HG03439 (cell line): ENCODE data around the gene ARSG.
"Not testable (repeated sequence)": the region's sequence is repeated elsewhere in the genome, so short reads cannot be mapped to it uniquely, and the experiment has no call there.

Source experiments
- ATAC-seq: cut with Tn5 transposase; IDR thresholded peaks from one replicate; pipeline ENCODE4 v1.9.1; 2021; ENCODE audit warnings: mild to moderate bottlenecking, moderate library complexity; ENCODE audit not compliant: unreplicated experiment

The ARSG gene

GRCh38 chr17:68276339-68276738, 15.0 kb upstream of the ARSG start:
- not testable (repeated sequence) for ATAC-seq

- no peak for ATAC-seq
These were observed 13.5 kb upstream of the ARSG start for GRCh38 chr17:68277807-68278206.

GRCh38 chr17:68281965-68282364, 9.3 kb upstream of the ARSG start:
- ATAC-seq, result not testable (repeated sequence)

- no peak for ATAC-seq
These were observed 2.9 kb upstream of the ARSG start for GRCh38 chr17:68288375-68288774.

DNA sequence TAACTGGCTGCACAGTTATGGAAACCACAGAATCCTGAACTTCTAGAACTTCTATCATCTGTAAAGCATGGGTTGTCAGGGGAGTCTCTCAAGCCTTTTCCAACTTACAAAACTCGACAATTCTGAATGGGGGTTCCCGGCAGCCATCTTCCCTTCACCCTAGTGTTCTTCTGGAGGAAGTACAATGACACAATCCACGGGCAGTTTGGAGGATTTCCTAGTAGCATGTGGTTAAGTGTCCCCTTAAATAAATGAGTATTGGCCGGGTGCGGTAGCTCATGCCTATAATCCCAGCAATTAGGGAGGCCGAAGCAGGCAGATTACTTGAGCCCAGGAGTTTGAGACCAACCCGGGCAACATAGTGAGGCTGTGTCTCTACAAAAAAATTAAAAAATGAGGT, 2.5 kb upstream of the ARSG start:
- no peak for ATAC-seq

DNA sequence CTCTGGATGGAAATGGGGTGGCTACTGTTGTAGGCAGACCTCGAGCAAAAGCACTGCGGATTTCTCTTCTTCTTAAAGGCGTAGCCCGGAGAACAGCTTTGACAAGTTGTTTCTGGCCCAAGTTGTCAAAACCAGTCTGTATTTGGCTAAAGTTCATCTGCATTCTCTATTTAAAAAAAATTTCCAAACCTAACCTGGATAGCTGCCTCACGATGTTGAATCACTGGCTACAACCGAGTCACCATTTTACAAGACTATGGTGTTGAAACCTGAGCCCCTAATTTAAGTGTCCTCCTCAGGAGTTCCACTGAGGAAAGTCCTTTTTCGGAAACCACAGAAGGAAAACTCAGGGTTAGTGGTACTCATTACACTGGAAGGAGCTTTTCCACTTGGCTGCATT, 1.8 kb upstream of the ARSG start:
- no peak for ATAC-seq

DNA sequence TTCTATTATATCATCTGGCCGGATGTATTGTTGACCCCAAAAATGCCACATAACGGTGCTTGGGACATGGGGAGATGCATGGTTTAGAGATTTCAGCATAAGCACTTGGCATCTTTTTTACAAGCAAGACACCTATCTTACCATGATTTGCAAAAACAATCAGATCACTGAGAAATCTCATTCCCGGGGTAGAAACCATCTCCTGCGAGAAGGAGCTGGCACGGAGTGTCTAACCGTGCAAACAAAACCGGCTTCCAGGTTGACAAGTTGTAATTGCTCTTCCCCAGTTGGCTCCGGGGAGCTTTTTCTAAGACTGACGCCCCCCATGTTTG, 1.4 kb upstream of the ARSG start:
- no peak for ATAC-seq

DNA sequence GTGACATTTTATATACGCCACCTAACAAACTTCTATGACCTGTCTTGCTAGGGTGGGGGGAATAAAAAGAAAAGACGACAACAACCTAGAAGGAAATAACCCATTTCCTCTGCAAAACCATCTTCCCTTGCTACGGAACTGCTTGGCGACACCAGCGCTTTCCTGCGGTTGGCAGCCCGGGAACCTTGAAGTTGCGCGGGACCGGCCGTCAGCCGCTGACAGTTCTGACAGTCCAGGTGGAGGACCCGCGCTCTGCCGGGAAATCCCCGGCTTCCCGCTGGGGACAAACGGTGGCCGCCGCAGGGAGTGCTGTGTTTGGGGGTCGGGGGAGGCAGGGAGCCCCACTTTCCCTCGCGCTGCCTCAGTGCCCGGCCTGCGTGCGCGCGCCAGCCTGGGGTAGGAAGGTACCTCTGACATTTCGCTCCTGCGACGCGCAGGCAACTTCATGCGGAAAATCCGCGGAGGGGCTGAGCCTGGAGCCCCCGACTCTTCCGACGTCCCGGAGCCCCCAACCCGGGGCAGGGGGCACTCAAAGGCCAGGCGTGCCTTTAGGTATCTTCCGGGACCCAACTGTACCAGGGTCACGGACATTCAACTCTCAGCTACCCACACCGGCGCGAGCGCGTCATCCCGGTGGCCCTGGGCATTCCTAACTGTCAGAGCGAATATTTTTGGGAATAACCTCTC, 884 bp upstream of the ARSG start:
- no peak for ATAC-seq

- peak; percentile 62 for ATAC-seq
These were observed 767 bp downstream of the ARSG start for GRCh38 chr17:68291836-68292688.

DNA sequence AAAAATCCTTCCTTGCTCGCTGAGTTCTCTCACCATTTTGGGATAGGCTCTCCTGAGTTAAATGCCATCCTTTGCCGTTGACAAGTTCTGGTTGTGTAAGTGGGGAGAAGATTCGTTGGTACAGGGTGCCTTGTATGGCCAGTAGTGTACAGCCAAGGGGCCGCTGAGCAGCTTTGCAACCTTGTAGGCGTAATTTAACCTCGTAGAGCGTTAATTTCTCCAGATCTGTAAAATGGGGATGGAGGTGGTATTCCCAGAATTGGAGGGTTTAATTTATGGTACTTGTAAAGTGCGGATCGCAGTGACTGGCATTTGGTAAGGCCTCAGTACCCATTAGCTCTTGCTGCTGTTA, 1.4 kb downstream of the ARSG start:
- no peak for ATAC-seq

DNA sequence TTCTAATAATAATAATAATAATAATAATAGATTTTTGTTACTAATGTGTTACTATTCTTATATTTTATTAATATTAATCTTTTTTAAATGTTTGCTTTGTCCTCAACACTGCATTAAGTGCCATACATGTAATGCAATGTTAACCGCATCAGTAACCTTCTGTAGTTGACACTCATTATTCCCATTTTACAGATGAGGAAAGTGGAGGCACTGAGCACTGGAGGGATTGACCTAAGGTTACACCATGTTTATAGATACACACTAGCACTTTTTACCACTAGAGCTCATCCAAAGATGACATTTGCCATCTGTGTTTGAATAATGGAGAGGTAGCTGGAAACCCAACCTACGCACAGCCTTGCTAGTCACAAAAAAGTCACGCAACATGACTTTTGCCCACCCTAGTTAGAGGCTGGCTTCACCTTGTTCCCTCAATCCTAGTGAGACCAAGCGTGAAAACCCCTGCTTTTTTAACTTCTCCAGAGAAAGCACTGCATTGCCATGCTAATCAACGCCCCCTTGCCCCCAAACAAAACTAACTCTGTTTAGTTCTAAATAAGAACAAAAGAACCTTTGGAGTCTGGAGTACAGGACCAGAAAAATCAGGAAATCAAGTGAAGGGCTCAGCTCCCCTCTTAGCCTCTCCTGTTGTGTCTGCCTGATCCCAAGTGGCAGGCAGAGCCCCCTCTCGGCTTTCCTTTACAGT, 2.3 kb downstream of the ARSG start:
- no peak for ATAC-seq

DNA sequence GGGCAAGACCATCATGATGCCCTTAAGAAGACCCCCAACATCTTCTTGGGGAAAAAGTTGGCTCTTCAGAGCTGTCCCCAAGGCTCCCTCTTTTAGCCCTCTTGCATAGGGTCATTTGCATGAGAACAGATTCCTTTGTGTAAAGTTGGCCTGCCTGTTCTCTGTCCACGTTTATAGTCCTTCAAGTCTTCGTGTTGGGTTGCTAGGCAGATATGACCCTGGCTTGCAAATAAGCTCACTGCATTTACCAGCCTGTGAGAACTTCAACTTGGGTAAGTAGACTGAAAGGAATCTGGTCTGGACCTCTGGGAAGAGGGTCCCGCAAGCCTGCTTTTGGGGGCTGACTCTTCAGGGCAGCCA, 2.9 kb downstream of the ARSG start:
- no peak for ATAC-seq

DNA sequence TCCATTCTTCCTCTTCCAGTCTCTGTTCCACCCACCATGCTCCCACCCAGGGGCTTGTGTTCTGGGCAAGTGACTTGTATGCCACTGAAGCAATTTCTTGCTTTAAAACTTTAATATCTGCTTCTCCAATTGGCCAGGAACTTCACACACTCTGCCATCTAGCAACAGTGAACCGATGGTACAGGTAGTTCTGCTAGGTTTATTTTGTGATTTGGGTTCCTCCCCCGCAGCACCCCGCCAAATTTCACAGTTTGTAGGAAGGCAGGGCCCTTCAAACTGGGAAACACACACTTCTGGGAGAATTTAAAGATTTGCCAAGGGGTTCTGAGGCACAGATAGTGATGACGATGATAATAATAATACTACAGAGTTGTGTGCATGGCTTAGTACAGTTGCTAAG, 3.3 kb downstream of the ARSG start:
- ATAC-seq, result no peak

GRCh38 chr17:68295086-68295485, 3.8 kb downstream of the ARSG start:
- ATAC-seq, result no peak

DNA sequence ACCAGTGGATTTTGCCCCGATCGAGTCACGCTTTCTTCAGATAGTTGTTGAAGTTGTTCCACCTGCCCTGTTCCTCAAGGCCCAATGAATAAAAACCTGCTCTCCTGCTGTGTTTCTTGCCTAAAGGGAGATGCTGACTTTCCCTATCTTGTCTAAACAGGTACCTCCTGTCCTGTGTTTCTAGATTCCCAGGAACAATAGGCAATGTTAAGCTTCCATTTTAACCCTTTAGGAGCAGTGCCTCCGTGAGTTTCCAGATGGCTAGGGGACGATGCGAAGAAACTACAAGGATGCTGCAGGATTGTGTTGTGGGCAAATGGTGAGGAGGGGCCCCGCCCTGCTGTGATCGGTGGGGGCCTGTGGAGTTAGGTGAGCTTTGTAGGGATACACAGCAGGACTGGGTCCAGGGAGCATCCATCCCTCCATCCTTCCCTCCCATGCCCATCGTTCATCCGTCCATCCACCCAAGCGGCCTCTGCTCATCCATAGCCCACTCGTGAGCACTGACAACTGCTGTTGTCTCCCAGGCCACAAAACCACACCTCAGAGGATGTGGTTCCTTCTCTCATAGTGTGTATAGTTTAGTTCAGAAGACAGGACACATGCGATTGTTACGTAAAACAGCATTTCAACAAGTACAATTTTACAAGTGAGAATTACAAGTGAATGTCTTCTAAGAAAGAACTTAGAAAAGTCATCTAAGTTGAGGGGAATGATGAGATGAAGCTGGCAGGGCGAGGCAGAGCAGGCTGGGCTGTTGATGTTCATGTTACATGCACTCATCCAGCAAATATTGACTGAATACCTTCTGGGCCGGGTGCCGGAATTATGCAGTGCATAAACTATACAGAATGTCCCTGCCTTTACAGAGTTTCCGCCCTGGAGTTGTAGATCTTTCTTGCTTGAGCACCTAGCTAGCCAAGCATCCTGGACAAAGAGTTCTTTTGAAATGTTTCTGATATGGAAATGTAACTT, 5.2 kb downstream of the ARSG start:
- ATAC-seq, result no peak

GRCh38 chr17:68297195-68297594, 5.9 kb downstream of the ARSG start:
- ATAC-seq, result no peak

DNA sequence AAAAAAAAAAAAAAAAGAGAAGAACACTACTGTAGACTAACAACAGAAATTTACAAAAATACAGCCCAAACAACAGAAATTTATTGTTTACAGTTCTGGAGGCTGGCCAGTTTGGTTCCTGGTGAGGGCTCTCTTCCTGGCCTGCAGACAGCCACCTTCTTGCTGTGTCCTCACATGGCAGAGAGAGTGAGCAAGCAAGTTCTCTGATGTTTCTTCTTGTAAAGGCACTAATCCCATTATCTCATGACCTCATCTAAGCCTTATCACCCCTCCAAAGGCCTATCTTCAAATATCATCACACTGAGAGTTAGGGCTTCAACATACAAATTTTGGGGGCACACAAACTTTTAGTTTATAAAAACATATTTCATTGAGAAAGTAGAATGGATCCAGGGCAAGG, 7.3 kb downstream of the ARSG start:
- ATAC-seq, result no peak

DNA sequence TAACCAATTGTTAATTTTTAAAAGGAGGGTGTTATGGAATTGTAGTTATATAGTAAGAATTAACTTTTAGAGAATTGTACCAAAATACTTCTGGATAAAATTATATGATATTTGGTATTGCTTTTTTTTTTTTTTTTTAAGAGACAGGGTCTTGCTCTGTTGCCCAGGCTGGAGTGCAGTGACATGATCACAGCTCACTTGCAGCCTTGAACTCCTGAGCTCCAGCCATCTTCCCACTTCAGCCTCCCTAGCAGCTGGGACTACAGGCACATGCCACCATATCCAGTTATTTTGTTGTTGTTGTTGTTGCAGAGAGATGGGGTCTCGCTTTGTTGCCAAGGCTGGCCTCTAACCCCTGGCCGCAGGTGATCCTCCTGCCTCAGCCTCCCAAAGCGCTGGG, 8.5 kb downstream of the ARSG start:
- no peak for ATAC-seq

DNA sequence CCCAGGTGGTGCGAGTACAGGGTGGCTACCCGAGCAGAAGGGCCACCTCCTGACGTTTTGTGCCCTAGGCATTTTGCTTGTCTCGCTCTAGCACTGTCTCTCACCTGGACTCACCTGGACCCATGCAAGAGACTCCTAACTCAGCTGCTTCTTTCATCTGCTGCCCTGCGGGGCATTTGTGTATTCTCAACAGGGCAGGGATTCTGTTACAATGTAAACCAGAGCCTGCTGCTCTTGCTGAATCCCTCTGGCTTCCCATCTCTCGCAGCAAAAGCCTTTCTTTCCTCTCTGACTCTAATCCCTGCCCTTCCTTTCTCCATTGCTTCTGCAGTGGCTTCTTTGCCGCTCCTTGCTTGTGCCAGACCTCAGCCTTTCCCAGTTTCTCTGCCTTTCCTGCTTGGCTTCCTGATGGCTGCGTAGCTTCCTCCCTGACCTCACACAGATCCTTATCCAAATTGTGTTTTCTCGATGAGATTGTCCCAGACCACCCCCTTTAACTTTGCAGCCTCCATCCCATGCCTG, 10.2 kb downstream of the ARSG start:
- no peak for ATAC-seq

DNA sequence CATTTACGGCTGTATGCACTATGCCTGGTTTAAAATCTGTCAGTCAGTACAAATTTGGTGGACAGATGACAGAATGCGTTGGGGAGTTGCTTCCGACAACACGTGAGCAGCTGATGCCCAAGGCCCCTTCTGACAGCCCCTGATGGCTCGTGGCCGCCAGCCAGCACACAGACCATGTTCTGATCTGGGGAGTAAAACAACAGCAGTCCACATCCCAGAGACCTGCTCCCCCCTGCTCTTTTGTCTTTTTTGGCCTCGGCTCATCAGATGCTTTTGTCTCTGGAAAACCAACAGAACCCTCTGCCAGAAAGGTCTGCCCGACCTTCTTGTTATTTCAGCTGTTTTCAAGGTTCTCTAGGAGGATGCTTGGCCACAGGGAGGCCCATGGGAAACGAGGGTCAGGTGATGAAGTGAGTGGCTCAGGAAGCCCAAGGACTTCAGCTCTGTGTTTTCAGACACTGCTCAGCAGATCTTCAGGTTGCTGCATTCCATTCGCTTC, 10.8 kb downstream of the ARSG start:
- ATAC-seq, result no peak

GRCh38 chr17:68302666-68303065, 11.4 kb downstream of the ARSG start:
- ATAC-seq, result no peak
